GM23338 (cell line): ENCODE measurements around the gene USP50. TPM values are rescaled to one million over a fixed set of nuclear protein-coding genes. Genes with fewer than 3 reads are reported as not detected.

ENCODE experiments used
- ATAC-seq: fragments of 200-7000 bp; cut with Tn5 transposase; 3 replicates; pipeline ENCODE4 v1.9.1; 2020
- DNase-seq: peaks from one replicate; pipeline ENCODE4 v3.0.0-alpha.2; 2015; ENCODE audit warnings: low spot score
- H2AFZ ChIP-seq: fragments of 200-600 bp; sonication (generic); 2 replicates; pipeline ENCODE4 v1.8.0; 2016; ENCODE audit warnings: antibody characterized with exemption, mild to moderate bottlenecking, moderate library complexity
- H3F3A ChIP-seq: fragments of 200-600 bp; sonication (generic); replicated peaks from 2 replicates; pipeline ENCODE4 v1.8.0; 2017; ENCODE audit warnings: antibody characterized with exemption, mixed run types, low read depth
- H3K27ac ChIP-seq: fragments of 200-600 bp; sonication (generic); 2 replicates; pipeline ENCODE4 v1.6.1; 2016; ENCODE audit warnings: low read depth
- H3K27me3 ChIP-seq: fragments of 200-600 bp; sonication (generic); 2 replicates; pipeline ENCODE4 v1.8.0; 2016; ENCODE audit warnings: mild to moderate bottlenecking, mixed run types, moderate library complexity; ENCODE audit not compliant: insufficient read depth
- H3K36me3 ChIP-seq: fragments of 200-600 bp; sonication (generic); 2 replicates; pipeline ENCODE4 v1.8.0; 2016; ENCODE audit warnings: mild to moderate bottlenecking; ENCODE audit not compliant: insufficient read depth
- H3K4me1 ChIP-seq: fragments of 200-600 bp; sonication (generic); 2 replicates; pipeline ENCODE4 v1.8.0; 2016; ENCODE audit warnings: mild to moderate bottlenecking, moderate library complexity; ENCODE audit not compliant: insufficient read depth
- H3K4me2 ChIP-seq: fragments of 200-600 bp; sonication (generic); 2 replicates; pipeline ENCODE4 v1.7.1; 2017; ENCODE audit warnings: mixed run types
- H3K4me3 ChIP-seq: fragments of 200-600 bp; sonication (generic); 2 replicates; pipeline ENCODE4 v1.6.1; 2016; ENCODE audit warnings: mixed run types
- H3K79me2 ChIP-seq: fragments of 200-600 bp; sonication (generic); replicated peaks from 2 replicates; pipeline ENCODE4 v1.8.0; 2017; ENCODE audit warnings: mild to moderate bottlenecking; ENCODE audit not compliant: insufficient read depth
- H3K9me2 ChIP-seq: fragments of 200-600 bp; sonication (generic); 2 replicates; pipeline ENCODE4 v1.8.0; 2017; ENCODE audit not compliant: insufficient read depth
- H4K20me1 ChIP-seq: fragments of 200-600 bp; sonication (generic); replicated peaks from 2 replicates; pipeline ENCODE4 v1.8.0; 2017; ENCODE audit warnings: mild to moderate bottlenecking; ENCODE audit not compliant: insufficient read depth
- H3K27ac Mint-ChIP-seq: 2 replicates; pipeline ENCODE4 v1.8.0; 2020; ENCODE audit warnings: inconsistent platforms, mild to moderate bottlenecking, moderate library complexity, mixed read lengths
- H3K27me3 Mint-ChIP-seq: 3 replicates; pipeline ENCODE4 v1.8.0; 2022; ENCODE audit warnings: low read depth, mild to moderate bottlenecking, moderate library complexity, mixed read lengths, inconsistent platforms; ENCODE audit not compliant: insufficient read depth, poor library complexity
- H3K36me3 Mint-ChIP-seq: 3 replicates; pipeline ENCODE4 v1.8.0; 2021; ENCODE audit warnings: low read depth, mild to moderate bottlenecking, inconsistent platforms, moderate library complexity, mixed read lengths
- H3K4me1 Mint-ChIP-seq: 3 replicates; pipeline ENCODE4 v1.8.0; 2020; ENCODE audit warnings: mild to moderate bottlenecking, inconsistent platforms, mixed read lengths
- H3K4me3 Mint-ChIP-seq: 3 replicates; pipeline ENCODE4 v1.8.0; 2021; ENCODE audit warnings: moderate library complexity, mild to moderate bottlenecking, inconsistent platforms, mixed read lengths
- H3K9me3 Mint-ChIP-seq: 3 replicates; pipeline ENCODE4 v1.8.0; 2020; ENCODE audit warnings: moderate library complexity, mild to moderate bottlenecking, inconsistent platforms, mixed read lengths
- CREB1 ChIP-seq: fragments of 250-450 bp; sonication (Bioruptor Pico); IDR thresholded peaks from 2 replicates; pipeline ENCODE4 v1.5.0; 2020; ENCODE audit warnings: low read depth, mild to moderate bottlenecking, moderate library complexity
- EZH2 ChIP-seq: fragments of 200-600 bp; sonication (generic); IDR thresholded peaks from one replicate; pipeline ENCODE4 v1.8.0; 2017; ENCODE audit warnings: antibody characterized with exemption, mild to moderate bottlenecking, low read depth; ENCODE audit not compliant: unreplicated experiment
- EZH2phosphoT487 ChIP-seq: fragments of 200-600 bp; sonication (generic); IDR thresholded peaks from one replicate; pipeline ENCODE4 v1.8.1; 2018; ENCODE audit warnings: antibody characterized with exemption; ENCODE audit not compliant: unreplicated experiment
- JUNB ChIP-seq: IDR thresholded peaks from one replicate; pipeline ENCODE4 v1.6.1; 2016; ENCODE audit warnings: antibody characterized with exemption; ENCODE audit not compliant: unreplicated experiment
- NANOG ChIP-seq: IDR thresholded peaks from 2 replicates; pipeline ENCODE4 v1.6.1; 2016; ENCODE audit warnings: antibody characterized with exemption, borderline replicate concordance
- POLR2AphosphoS5 ChIP-seq: IDR thresholded peaks from 2 replicates; pipeline ENCODE4 v1.6.1; 2016; ENCODE audit warnings: antibody characterized with exemption, low read depth
- ZNF331 ChIP-seq: fragments of 250-450 bp; sonication (Bioruptor Pico); IDR thresholded peaks from 2 replicates; pipeline ENCODE4 v1.5.0; 2020; ENCODE audit warnings: low read depth, mild to moderate bottlenecking, moderate library complexity
- polyA plus RNA-seq: library from polyadenylated mRNA; unstranded; fragments of >200 nt; fragmentation: Nextera tagmentation; extraction: Ambion mirVana; gene quantifications from 2 replicates; pipeline ENCODE4 v1.2.1, GENCODE V29; 2016
- total RNA-seq: library from RNA; depleted of rRNA; stranded (reverse); fragments of >200 nt; shearing (Covaris generic); gene quantifications from 2 replicates; pipeline ENCODE4 v1.2.3, GENCODE V29; 2014
- TF ChIP-seq, protein P1 (sequence below): IDR thresholded peaks from 2 replicates; pipeline ENCODE4 v1.6.1; 2016; ENCODE audit warnings: antibody characterized with exemption
- TF ChIP-seq, protein P2 (sequence below): fragments of 250-450 bp; sonication (Bioruptor Pico); IDR thresholded peaks from 2 replicates; pipeline ENCODE4 v1.5.0; 2020; ENCODE audit warnings: mild to moderate bottlenecking, moderate library complexity

USP50 gene
- total and polyA plus RNA-seq, 2 experiments from 2014 or later, result 6.3 TPM; not detected in 1

DNA sequence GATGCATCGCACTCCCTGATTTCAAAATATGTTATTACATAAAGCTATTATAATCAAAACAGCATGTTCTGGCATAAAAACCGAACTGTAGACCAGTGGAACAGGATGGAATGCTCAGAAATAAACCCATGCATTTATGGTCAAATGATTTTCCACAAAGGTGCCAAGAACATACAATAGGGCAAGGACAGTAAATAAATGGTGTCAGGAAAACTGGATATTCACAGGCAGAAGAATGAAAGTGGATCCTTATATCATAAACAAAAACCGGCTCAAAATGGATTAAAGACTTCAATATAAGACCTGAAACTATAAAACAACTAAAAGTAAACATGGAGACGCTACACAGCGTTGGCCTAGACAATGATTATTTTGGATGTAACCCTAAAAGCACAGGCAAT, 22.6 kb downstream of the USP50 start:
- no peaks in the 10 kb centered on the region for H3K27me3 ChIP-seq
- Mint-ChIP-seq H3K9me3 (no peaks in the 10 kb centered on the region), H3K27ac (no peak overlapping the region), H3K36me3 (no peaks in the 10 kb centered on the region), H3K4me1 (no peaks in the 10 kb centered on the region), H3K27me3 (peaks cover 2% of the 10 kb centered on the region), H3K4me3 (no peak overlapping the region)
- H3K4me3 ChIP-seq, result no peak overlapping the region
- DNase-seq, result no peak
- no peak overlapping the region for H2AFZ ChIP-seq
- H4K20me1 ChIP-seq, result no peaks in the 10 kb centered on the region
- no peak for TF ChIP-seq JUNB
- no peak for TF ChIP-seq EZH2phosphoT487
- TF ChIP-seq ZNF331 (CRISPR knock-in tag), result no peak
- TF ChIP-seq POLR2AphosphoS5, result no peak
- no peak for ATAC-seq
- H3K36me3 ChIP-seq, result no peaks in the 10 kb centered on the region
- H3K79me2 ChIP-seq, result no peaks in the 10 kb centered on the region
- H3K9me2 ChIP-seq, result no peaks in the 10 kb centered on the region
- no peaks in the 10 kb centered on the region for H3K4me1 ChIP-seq
- H3K27ac ChIP-seq, result no peak overlapping the region
- no peak overlapping the region for H3K4me2 ChIP-seq
- H3F3A ChIP-seq, result no peaks in the 10 kb centered on the region

DNA sequence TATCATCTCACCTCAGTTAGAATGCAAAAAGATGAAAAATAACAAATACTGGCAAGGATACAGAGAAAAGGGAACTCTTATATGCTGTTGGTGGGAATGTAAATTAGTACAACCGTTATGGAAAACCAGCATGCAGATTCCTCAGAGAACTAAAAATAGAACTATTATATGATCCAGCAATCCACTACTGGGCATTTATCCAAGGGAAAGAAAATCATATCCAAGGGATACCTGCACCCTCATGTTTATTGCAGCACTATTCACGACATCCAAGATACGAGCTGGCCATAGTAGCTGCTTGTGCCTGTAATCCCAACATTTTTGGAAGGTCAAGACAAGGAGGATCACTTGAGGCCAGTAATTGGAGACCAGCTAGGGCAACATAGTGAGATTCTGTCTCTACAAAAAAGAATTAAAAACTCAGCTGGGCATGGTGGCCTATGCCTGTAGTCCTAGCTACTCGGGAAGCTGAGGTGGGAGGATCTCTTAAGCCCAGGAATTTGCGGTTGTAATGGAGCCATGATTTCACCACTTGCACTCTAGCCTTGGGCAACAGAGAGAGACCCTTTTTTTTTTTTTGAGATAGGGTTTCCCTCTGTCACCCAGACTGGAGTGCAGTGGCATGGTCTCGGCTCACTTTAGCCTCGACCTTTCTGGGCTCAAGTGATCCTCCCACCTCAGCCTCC, 26.6 kb downstream of the USP50 start:
- H3K4me1 ChIP-seq, result no peaks in the 10 kb centered on the region
- H3K36me3 ChIP-seq, result no peaks in the 10 kb centered on the region
- Mint-ChIP-seq H3K27me3 (no peaks in the 10 kb centered on the region), H3K4me3 (no peak overlapping the region), H3K36me3 (no peaks in the 10 kb centered on the region), H3K27ac (no peak overlapping the region), H3K9me3 (peaks cover 7% of the 10 kb centered on the region), H3K4me1 (no peaks in the 10 kb centered on the region)
- TF ChIP-seq POLR2AphosphoS5, result no peak
- no peak for TF ChIP-seq JUNB
- TF ChIP-seq EZH2, result no peak
- TF ChIP-seq, protein P1, sequence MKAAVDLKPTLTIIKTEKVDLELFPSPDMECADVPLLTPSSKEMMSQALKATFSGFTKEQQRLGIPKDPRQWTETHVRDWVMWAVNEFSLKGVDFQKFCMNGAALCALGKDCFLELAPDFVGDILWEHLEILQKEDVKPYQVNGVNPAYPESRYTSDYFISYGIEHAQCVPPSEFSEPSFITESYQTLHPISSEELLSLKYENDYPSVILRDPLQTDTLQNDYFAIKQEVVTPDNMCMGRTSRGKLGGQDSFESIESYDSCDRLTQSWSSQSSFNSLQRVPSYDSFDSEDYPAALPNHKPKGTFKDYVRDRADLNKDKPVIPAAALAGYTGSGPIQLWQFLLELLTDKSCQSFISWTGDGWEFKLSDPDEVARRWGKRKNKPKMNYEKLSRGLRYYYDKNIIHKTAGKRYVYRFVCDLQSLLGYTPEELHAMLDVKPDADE, result no peak
- DNase-seq, result no peak
- H3K27me3 ChIP-seq, result no peaks in the 10 kb centered on the region
- ATAC-seq, result no peak
- H4K20me1 ChIP-seq, result no peaks in the 10 kb centered on the region
- no peak overlapping the region for H3K27ac ChIP-seq
- H3K79me2 ChIP-seq, result no peaks in the 10 kb centered on the region
- no peaks in the 10 kb centered on the region for H3F3A ChIP-seq
- H3K4me2 ChIP-seq, result no peak overlapping the region
- no peaks in the 10 kb centered on the region for H3K9me2 ChIP-seq
- H2AFZ ChIP-seq, result no peak overlapping the region
- H3K4me3 ChIP-seq, result no peak overlapping the region

DNA sequence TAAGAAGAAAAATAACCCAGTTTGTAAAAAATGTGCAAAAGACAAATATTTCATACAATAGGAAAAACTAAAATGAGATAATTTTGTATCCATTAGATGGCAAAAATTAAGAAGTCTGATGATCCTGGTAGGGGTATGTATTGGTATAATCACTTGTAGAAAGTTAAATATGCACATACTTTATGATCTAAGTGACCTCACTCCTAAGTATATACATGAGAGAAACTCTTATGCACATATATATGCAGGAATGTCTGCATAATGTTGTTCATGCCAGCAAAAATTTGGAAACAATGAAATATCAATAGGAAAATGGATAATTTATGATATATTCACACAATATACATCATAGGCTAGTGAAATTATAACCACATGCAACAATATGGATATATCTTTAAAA, 33.5 kb downstream of the USP50 start:
- ATAC-seq (no peak), DNase-seq (no peak)
- Histone ChIP-seq H3K4me3 (no peak overlapping the region), H3K79me2 (no peaks in the 10 kb centered on the region), H2AFZ (no peak overlapping the region), H3F3A (no peaks in the 10 kb centered on the region), H3K4me2 (no peak overlapping the region), H3K36me3 (no peaks in the 10 kb centered on the region), H4K20me1 (no peaks in the 10 kb centered on the region), H3K4me1 (no peaks in the 10 kb centered on the region), H3K27me3 (no peaks in the 10 kb centered on the region), H3K9me2 (no peaks in the 10 kb centered on the region), H3K27ac (no peak overlapping the region)
- Mint-ChIP-seq H3K27me3 (no peaks in the 10 kb centered on the region), H3K9me3 (peaks cover 3% of the 10 kb centered on the region; the same call in 1 of the 3 replicates), H3K4me1 (no peaks in the 10 kb centered on the region), H3K27ac (no peak overlapping the region), H3K4me3 (no peak overlapping the region), H3K36me3 (no peaks in the 10 kb centered on the region)
- TF ChIP-seq POLR2AphosphoS5 (no peak), CREB1 (no peak), EZH2 (no peak), NANOG (no peak)
- TF ChIP-seq, protein P2, sequence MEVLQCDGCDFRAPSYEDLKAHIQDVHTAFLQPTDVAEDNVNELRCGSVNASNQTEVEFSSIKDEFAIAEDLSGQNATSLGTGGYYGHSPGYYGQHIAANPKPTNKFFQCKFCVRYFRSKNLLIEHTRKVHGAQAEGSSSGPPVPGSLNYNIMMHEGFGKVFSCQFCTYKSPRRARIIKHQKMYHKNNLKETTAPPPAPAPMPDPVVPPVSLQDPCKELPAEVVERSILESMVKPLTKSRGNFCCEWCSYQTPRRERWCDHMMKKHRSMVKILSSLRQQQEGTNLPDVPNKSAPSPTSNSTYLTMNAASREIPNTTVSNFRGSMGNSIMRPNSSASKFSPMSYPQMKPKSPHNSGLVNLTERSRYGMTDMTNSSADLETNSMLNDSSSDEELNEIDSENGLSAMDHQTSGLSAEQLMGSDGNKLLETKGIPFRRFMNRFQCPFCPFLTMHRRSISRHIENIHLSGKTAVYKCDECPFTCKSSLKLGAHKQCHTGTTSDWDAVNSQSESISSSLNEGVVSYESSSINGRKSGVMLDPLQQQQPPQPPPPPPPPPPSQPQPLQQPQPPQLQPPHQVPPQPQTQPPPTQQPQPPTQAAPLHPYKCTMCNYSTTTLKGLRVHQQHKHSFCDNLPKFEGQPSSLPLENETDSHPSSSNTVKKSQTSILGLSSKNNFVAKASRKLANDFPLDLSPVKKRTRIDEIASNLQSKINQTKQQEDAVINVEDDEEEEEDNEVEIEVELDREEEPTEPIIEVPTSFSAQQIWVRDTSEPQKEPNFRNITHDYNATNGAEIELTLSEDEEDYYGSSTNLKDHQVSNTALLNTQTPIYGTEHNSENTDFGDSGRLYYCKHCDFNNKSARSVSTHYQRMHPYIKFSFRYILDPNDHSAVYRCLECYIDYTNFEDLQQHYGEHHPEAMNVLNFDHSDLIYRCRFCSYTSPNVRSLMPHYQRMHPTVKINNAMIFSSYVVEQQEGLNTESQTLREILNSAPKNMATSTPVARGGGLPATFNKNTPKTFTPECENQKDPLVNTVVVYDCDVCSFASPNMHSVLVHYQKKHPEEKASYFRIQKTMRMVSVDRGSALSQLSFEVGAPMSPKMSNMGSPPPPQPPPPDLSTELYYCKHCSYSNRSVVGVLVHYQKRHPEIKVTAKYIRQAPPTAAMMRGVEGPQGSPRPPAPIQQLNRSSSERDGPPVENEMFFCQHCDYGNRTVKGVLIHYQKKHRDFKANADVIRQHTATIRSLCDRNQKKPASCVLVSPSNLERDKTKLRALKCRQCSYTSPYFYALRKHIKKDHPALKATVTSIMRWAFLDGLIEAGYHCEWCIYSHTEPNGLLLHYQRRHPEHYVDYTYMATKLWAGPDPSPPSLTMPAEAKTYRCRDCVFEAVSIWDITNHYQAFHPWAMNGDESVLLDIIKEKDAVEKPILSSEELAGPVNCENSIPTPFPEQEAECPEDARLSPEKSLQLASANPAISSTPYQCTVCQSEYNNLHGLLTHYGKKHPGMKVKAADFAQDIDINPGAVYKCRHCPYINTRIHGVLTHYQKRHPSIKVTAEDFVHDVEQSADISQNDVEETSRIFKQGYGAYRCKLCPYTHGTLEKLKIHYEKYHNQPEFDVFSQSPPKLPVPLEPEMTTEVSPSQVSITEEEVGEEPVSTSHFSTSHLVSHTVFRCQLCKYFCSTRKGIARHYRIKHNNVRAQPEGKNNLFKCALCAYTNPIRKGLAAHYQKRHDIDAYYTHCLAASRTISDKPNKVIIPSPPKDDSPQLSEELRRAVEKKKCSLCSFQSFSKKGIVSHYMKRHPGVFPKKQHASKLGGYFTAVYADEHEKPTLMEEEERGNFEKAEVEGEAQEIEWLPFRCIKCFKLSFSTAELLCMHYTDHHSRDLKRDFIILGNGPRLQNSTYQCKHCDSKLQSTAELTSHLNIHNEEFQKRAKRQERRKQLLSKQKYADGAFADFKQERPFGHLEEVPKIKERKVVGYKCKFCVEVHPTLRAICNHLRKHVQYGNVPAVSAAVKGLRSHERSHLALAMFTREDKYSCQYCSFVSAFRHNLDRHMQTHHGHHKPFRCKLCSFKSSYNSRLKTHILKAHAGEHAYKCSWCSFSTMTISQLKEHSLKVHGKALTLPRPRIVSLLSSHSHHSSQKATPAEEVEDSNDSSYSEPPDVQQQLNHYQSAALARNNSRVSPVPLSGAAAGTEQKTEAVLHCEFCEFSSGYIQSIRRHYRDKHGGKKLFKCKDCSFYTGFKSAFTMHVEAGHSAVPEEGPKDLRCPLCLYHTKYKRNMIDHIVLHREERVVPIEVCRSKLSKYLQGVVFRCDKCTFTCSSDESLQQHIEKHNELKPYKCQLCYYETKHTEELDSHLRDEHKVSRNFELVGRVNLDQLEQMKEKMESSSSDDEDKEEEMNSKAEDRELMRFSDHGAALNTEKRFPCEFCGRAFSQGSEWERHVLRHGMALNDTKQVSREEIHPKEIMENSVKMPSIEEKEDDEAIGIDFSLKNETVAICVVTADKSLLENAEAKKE, result no peak
